Keratinocyte (primary cell): ENCODE measurements around the gene JAZF1.

Source experiments
- CTCF ChIP-seq, 3 experiments: IDR thresholded peaks in 1 of 3; conservative IDR thresholded peaks in 1 of 3; optimal IDR thresholded peaks in 1 of 3; 2 replicates in 2 of 3; 3 replicates in 1 of 3; pipeline versions ENCODE3 to v1.5.1; 2011; ENCODE audit warnings: low read length in 3 of 3, mild to moderate bottlenecking in 3 of 3, moderate library complexity in 2 of 3, control low read depth in 1 of 3, inconsistent platforms in 1 of 3; ENCODE audit not compliant: insufficient read depth in 2 of 3; ENCODE audit errors: extremely low read depth in 1 of 3
- EZH2 ChIP-seq: IDR thresholded peaks from one replicate; pipeline ENCODE4 v1.6.1; 2012; ENCODE audit warnings: inconsistent platforms, mild to moderate bottlenecking, low read length, moderate library complexity

- TF ChIP-seq CTCF (optimal IDR thresholded peaks at IDR 0.05 in 1 of 3, IDR thresholded peaks at IDR 0.05 in 1 of 3, conservative IDR thresholded peaks at IDR 0.05 in 1 of 3; ENCODE audit: extremely low read depth in 1 of 3, insufficient read depth in 2 of 3, low read length in 3 of 3), result no peak
- TF ChIP-seq EZH2, result no peak
Measured at GRCh38 chr7:28017372-28017771, 163.2 kb downstream of the JAZF1 start.
